K562 treated with DMSO at 1 percent for 48 hours (cell line): ENCODE results near the gene TEC. TPM values are rescaled to one million over a fixed set of nuclear protein-coding genes. Genes with fewer than 3 reads are reported as not detected.

ENCODE experiments used
- total RNA-seq: library from RNA; unstranded; fragments of 300-600 nt; gene quantifications from 2 replicates; pipeline ENCODE4 v1.2.3, GENCODE V29; 2022; ENCODE audit warnings: low replicate concordance; ENCODE audit errors: extremely low read depth

TEC gene
- not detected in 2 replicates for total RNA-seq

GRCh38 chr4:48268956-48269860, at the start of gene TEC:
TSS of gene TEC (minus strand) at chr4:48269838. CDS start at chr4:48228614, 41,224 bp downstream.

DNA sequence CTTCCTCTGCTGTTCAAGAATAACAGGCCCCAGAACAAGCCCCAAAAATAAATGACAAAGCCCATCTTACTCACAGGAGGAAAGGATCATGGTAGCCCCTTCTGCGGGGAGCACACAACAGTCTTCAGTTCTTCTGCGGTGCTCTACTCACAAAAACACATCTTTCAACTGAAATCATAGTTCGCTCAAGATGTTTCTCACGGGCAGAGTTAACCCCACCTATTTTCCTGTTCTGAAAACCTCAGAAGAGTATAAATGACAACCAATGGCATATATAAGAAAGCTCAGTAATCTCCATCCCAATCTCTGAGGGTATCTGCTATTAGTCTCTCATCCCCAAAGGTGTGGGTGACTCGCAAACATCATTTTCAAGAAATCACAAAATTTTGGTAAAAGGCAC, 135.6 kb downstream of the TEC start, which contains the start of gene TXK:
Gene TXK (minus strand): TSS at position 170 of the 400 bp plus-strand sequence. CDS start 80 bp downstream, at position 90.

Other genes with a start within 250 kb of the TEC start
- gene TXK, start 135.6 kb downstream of the TEC start, total RNA-seq = not detected in 2 replicates
- 56.3 TPM in 1 of 2 replicates, not detected in the other for gene SLAIN2, start 71.7 kb upstream of the TEC start, total RNA-seq
- gene SLC10A4, start 213.5 kb upstream of the TEC start, total RNA-seq = not detected in 2 replicates
- gene ZAR1, start 220.4 kb upstream of the TEC start, total RNA-seq = not detected in 2 replicates